Esophagus squamous epithelium (tissue), 4 donors: ENCODE results near the gene RPL18.

Source experiments
- POLR2A ChIP-seq, 4 donors: fragments of 450-650 bp; IDR thresholded peaks; one replicate each; pipeline ENCODE4 v1.6.1; 2017; ENCODE audit warnings: antibody characterized with exemption in 4 of 4, mild to moderate bottlenecking in 4 of 4, moderate library complexity in 3 of 4
- TF ChIP-seq, protein P1 (sequence below), 6 experiments: fragments of 450-650 bp in 4 of 6; fragments of 200-600 bp in 2 of 6; sonication (generic) in 2 of 6; IDR thresholded peaks; one replicate each; pipeline ENCODE4 v1.5.1; 2016 to 2019; ENCODE audit warnings: antibody characterized with exemption in 6 of 6, mild to moderate bottlenecking in 4 of 6, moderate library complexity in 4 of 6

- TF ChIP-seq, protein P1, sequence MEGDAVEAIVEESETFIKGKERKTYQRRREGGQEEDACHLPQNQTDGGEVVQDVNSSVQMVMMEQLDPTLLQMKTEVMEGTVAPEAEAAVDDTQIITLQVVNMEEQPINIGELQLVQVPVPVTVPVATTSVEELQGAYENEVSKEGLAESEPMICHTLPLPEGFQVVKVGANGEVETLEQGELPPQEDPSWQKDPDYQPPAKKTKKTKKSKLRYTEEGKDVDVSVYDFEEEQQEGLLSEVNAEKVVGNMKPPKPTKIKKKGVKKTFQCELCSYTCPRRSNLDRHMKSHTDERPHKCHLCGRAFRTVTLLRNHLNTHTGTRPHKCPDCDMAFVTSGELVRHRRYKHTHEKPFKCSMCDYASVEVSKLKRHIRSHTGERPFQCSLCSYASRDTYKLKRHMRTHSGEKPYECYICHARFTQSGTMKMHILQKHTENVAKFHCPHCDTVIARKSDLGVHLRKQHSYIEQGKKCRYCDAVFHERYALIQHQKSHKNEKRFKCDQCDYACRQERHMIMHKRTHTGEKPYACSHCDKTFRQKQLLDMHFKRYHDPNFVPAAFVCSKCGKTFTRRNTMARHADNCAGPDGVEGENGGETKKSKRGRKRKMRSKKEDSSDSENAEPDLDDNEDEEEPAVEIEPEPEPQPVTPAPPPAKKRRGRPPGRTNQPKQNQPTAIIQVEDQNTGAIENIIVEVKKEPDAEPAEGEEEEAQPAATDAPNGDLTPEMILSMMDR (IDR thresholded peaks at IDR 0.05) = no peak
- no peak for TF ChIP-seq POLR2A (IDR thresholded peaks at IDR 0.05)
These were observed 18.1 kb downstream of the RPL18 start for GRCh38 chr19:48600679-48601417.
